H9 (cell line): ENCODE results near the gene CYS1. TPM values are rescaled to one million over a fixed set of nuclear protein-coding genes. Genes with fewer than 3 reads are reported as not detected.

Experiments used
- DNase-seq: peaks from one replicate; pipeline ENCODE4 v3.0.0-alpha.2; 2017
- H2AFZ ChIP-seq: one replicate; pipeline ENCODE4 v1.6.1; 2013; ENCODE audit warnings: mild to moderate bottlenecking, low read length, control low read depth, moderate library complexity
- H2AK5ac ChIP-seq: 2 replicates; pipeline ENCODE4 v1.6.1; 2013; ENCODE audit warnings: low read length, control low read depth, mixed read lengths; ENCODE audit not compliant: insufficient read length
- H2BK120ac ChIP-seq: one replicate; pipeline ENCODE4 v1.6.1; 2013; ENCODE audit warnings: low read depth, mild to moderate bottlenecking, low read length, control low read depth, inconsistent platforms; ENCODE audit not compliant: poor library complexity, severe bottlenecking
- H2BK12ac ChIP-seq: 2 replicates; pipeline ENCODE4 v1.6.1; 2013; ENCODE audit warnings: low read length, control low read depth, mixed read lengths, low read depth; ENCODE audit not compliant: insufficient read length
- H2BK15ac ChIP-seq: 2 replicates; pipeline ENCODE4 v1.6.1; 2013; ENCODE audit warnings: low read depth, low read length, control low read depth
- H2BK20ac ChIP-seq: one replicate; pipeline ENCODE4 v1.6.1; 2013; ENCODE audit warnings: low read depth, mild to moderate bottlenecking, low read length, control low read depth, inconsistent platforms; ENCODE audit not compliant: poor library complexity, severe bottlenecking
- H2BK5ac ChIP-seq: 2 replicates; pipeline ENCODE4 v1.6.1; 2013; ENCODE audit warnings: low read length, control low read depth, mixed read lengths; ENCODE audit not compliant: insufficient read length
- H3K14ac ChIP-seq: 2 replicates; pipeline ENCODE4 v1.6.1; 2013; ENCODE audit warnings: low read length, control low read depth; ENCODE audit not compliant: insufficient read depth
- H3K18ac ChIP-seq: 2 replicates; pipeline ENCODE4 v1.6.1; 2013; ENCODE audit warnings: low read depth, mild to moderate bottlenecking, mixed read lengths, low read length, control low read depth; ENCODE audit not compliant: insufficient read length
- H3K23ac ChIP-seq: 2 replicates; pipeline ENCODE4 v1.6.1; 2013; ENCODE audit warnings: low read length, control low read depth, mixed read lengths, low read depth; ENCODE audit not compliant: insufficient read length
- H3K23me2 ChIP-seq: 2 replicates; pipeline ENCODE4 v1.6.1; 2013; ENCODE audit warnings: low read depth, mild to moderate bottlenecking, mixed read lengths, low read length, control low read depth; ENCODE audit not compliant: insufficient read length, poor library complexity, severe bottlenecking
- H3K27ac ChIP-seq: 2 replicates; pipeline ENCODE4 v1.5.1; 2013; ENCODE audit warnings: low read length, control low read depth, mixed read lengths, low read depth; ENCODE audit not compliant: insufficient read length
- H3K27me3 ChIP-seq: 2 replicates; pipeline ENCODE4 v1.6.1; 2013; ENCODE audit warnings: low read length, control low read depth, inconsistent platforms; ENCODE audit not compliant: insufficient read depth
- H3K4ac ChIP-seq: 2 replicates; pipeline ENCODE4 v1.6.1; 2013; ENCODE audit warnings: low read depth, mild to moderate bottlenecking, control low read depth, inconsistent platforms, low read length, moderate library complexity
- H3K4me1 ChIP-seq: 2 replicates; pipeline ENCODE4 v1.6.1; 2013; ENCODE audit warnings: low read length, control low read depth, inconsistent platforms; ENCODE audit not compliant: insufficient read depth
- H3K4me2 ChIP-seq: 2 replicates; pipeline ENCODE4 v1.6.1; 2013; ENCODE audit warnings: low read length, control low read depth, mixed read lengths; ENCODE audit not compliant: insufficient read length, insufficient read depth
- H3K56ac ChIP-seq: 2 replicates; pipeline ENCODE4 v1.6.1; 2013; ENCODE audit warnings: low read depth, mild to moderate bottlenecking, mixed read lengths, low read length, control low read depth; ENCODE audit not compliant: insufficient read length
- H3K79me1 ChIP-seq: 2 replicates; pipeline ENCODE4 v1.6.1; 2013; ENCODE audit warnings: low read depth, mild to moderate bottlenecking, moderate library complexity, low read length, control low read depth, inconsistent platforms; ENCODE audit not compliant: insufficient read depth, poor library complexity, severe bottlenecking
- H3K79me2 ChIP-seq: 2 replicates; pipeline ENCODE4 v1.6.1; 2013; ENCODE audit warnings: low read length, control low read depth, inconsistent platforms; ENCODE audit not compliant: insufficient read depth
- H3K9ac ChIP-seq: 2 replicates; pipeline ENCODE4 v1.6.1; 2013; ENCODE audit warnings: low read length, control low read depth, mixed read lengths; ENCODE audit not compliant: insufficient read length; ENCODE audit errors: extremely low read depth
- H3K9me3 ChIP-seq: one replicate; pipeline ENCODE4 v1.6.1; 2013; ENCODE audit warnings: low read depth, low read length, inconsistent platforms; ENCODE audit not compliant: control insufficient read depth
- H3T11ph ChIP-seq: one replicate; pipeline ENCODE4 v1.6.1; 2013; ENCODE audit warnings: mild to moderate bottlenecking, low read length, control low read depth, inconsistent platforms
- H4K20me1 ChIP-seq: one replicate; pipeline ENCODE4 v1.6.1; 2013; ENCODE audit not compliant: control insufficient read depth, insufficient read length, insufficient read depth
- H4K5ac ChIP-seq: 2 replicates; pipeline ENCODE4 v1.6.1; 2013; ENCODE audit warnings: low read depth, mild to moderate bottlenecking, mixed read lengths, low read length, control low read depth; ENCODE audit not compliant: insufficient read length
- H4K8ac ChIP-seq: replicated peaks from 2 replicates; pipeline ENCODE4 v1.6.1; 2013; ENCODE audit warnings: low read length, control low read depth, mixed read lengths, low read depth; ENCODE audit not compliant: insufficient read length
- H4K91ac ChIP-seq: 2 replicates; pipeline ENCODE4 v1.6.1; 2013; ENCODE audit warnings: low read depth, mild to moderate bottlenecking, moderate library complexity, mixed read lengths, low read length, control low read depth; ENCODE audit not compliant: insufficient read length
- H3K27ac Mint-ChIP-seq, 3 experiments: 2 replicates in 2 of 3; 3 replicates in 1 of 3; pipeline ENCODE4 v1.8.0; 2020 to 2021; ENCODE audit warnings: mixed read lengths in 3 of 3, mild to moderate bottlenecking in 1 of 3, moderate library complexity in 1 of 3
- H3K27me3 Mint-ChIP-seq: 2 replicates; pipeline ENCODE4 v1.8.0; 2021; ENCODE audit warnings: low read depth, mild to moderate bottlenecking, moderate library complexity, mixed read lengths
- H3K36me3 Mint-ChIP-seq, 3 experiments: 2 replicates in 2 of 3; 3 replicates in 1 of 3; pipeline ENCODE4 v1.8.0; 2020 to 2021; ENCODE audit warnings: low read depth in 3 of 3, mixed read lengths in 3 of 3; ENCODE audit not compliant: insufficient read depth in 1 of 3
- H3K4me1 Mint-ChIP-seq, 2 experiments: 2 replicates each; pipeline ENCODE4 v1.8.0; 2020; ENCODE audit warnings: mixed read lengths in 2 of 2
- H3K4me3 Mint-ChIP-seq, 2 experiments: 2 replicates in 1 of 2; 3 replicates in 1 of 2; pipeline ENCODE4 v1.8.0; 2020 to 2021; ENCODE audit warnings: mild to moderate bottlenecking in 2 of 2, mixed read lengths in 2 of 2, moderate library complexity in 1 of 2
- H3K9me3 Mint-ChIP-seq, 2 experiments: 2 replicates in 1 of 2; 3 replicates in 1 of 2; pipeline ENCODE4 v1.8.0; 2020; ENCODE audit warnings: mild to moderate bottlenecking in 2 of 2, mixed read lengths in 2 of 2, moderate library complexity in 1 of 2
- WGBS: extraction: QIAGEN DNeasy Blood & Tissue Kit; methylation state at CpG from one replicate; pipeline ENCODE4 v1.1.7; 2013; ENCODE audit warnings: missing lambda C conversion rate, low lambda C conversion rate, mixed read lengths; ENCODE audit not compliant: insufficient read length; ENCODE audit errors: extremely low coverage; 5-methylcytosine and 5-hydroxymethylcytosine counted together
- total RNA-seq: library from RNA; stranded (reverse); gene quantifications from 2 replicates; pipeline ENCODE4 v1.2.1, GENCODE V29; 2021
- TF ChIP-seq, protein P1 (sequence below): fragments of 200-600 bp; sonication (generic); conservative IDR thresholded peaks from 3 replicates; pipeline ENCODE4 v1.8.0; 2021; ENCODE audit warnings: antibody characterized with exemption, mild to moderate bottlenecking

The CYS1 gene
- total RNA-seq, 1 experiment from 2014 or later = 0.35 TPM

GRCh38 chr2:10047616-10048500 is 32.4 kb downstream of the CYS1 start:
- TF ChIP-seq, protein P1, sequence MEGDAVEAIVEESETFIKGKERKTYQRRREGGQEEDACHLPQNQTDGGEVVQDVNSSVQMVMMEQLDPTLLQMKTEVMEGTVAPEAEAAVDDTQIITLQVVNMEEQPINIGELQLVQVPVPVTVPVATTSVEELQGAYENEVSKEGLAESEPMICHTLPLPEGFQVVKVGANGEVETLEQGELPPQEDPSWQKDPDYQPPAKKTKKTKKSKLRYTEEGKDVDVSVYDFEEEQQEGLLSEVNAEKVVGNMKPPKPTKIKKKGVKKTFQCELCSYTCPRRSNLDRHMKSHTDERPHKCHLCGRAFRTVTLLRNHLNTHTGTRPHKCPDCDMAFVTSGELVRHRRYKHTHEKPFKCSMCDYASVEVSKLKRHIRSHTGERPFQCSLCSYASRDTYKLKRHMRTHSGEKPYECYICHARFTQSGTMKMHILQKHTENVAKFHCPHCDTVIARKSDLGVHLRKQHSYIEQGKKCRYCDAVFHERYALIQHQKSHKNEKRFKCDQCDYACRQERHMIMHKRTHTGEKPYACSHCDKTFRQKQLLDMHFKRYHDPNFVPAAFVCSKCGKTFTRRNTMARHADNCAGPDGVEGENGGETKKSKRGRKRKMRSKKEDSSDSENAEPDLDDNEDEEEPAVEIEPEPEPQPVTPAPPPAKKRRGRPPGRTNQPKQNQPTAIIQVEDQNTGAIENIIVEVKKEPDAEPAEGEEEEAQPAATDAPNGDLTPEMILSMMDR = no peak
- no peak overlapping the region for H3K14ac ChIP-seq
- no peak overlapping the region for H2AK5ac ChIP-seq
- peaks cover 0 to 5% of the 10 kb centered on the region in 2 experiments; a peak in 3 of 5 replicates for H3K9me3 Mint-ChIP-seq
- no peak overlapping the region; a peak in 1 of 7 replicates for H3K27ac Mint-ChIP-seq
- H3K4ac ChIP-seq = no peak overlapping the region
- H4K8ac ChIP-seq = no peak overlapping the region
- no peak overlapping the region for H3K23ac ChIP-seq
- no peak overlapping the region for H2BK20ac ChIP-seq
- H4K91ac ChIP-seq = no peak overlapping the region
- H3K27me3 ChIP-seq = no peaks in the 10 kb centered on the region
- H2BK120ac ChIP-seq = no peak overlapping the region
- no peak overlapping the region for H3T11ph ChIP-seq
- H3K4me1 Mint-ChIP-seq = peaks cover 0 to 17% of the 10 kb centered on the region in 2 experiments; a peak in 3 of 4 replicates
- H3K79me1 ChIP-seq = no peaks in the 10 kb centered on the region
- H3K23me2 ChIP-seq = peaks cover under 1% of the 10 kb centered on the region
- no peak overlapping the region for H3K4me2 ChIP-seq
- no peak for DNase-seq
- no peak overlapping the region for H3K56ac ChIP-seq
- no peaks in the 10 kb centered on the region for H3K79me2 ChIP-seq
- no peak overlapping the region for H3K4me3 Mint-ChIP-seq
- no peaks in the 10 kb centered on the region for H3K4me1 ChIP-seq
- H2BK5ac ChIP-seq = no peak overlapping the region
- no peak overlapping the region for H3K9ac ChIP-seq
- no peak overlapping the region for H3K27ac ChIP-seq
- H4K20me1 ChIP-seq = no peaks in the 10 kb centered on the region
- peaks cover 31 to 51% (median 48%) of the 10 kb centered on the region in 3 experiments for H3K36me3 Mint-ChIP-seq
- peaks cover 14% of the 10 kb centered on the region for H3K27me3 Mint-ChIP-seq
- no peak overlapping the region for H2AFZ ChIP-seq
- no peak overlapping the region for H3K18ac ChIP-seq
- no peaks in the 10 kb centered on the region for H3K9me3 ChIP-seq
- no peak overlapping the region for H4K5ac ChIP-seq
- H2BK12ac ChIP-seq = no peak overlapping the region
- WGBS = no CpG with 5 or more reads among the region's 15 CpGs
- H2BK15ac ChIP-seq = no peak overlapping the region
